Midbrain (tissue), 1 donor: ENCODE measurements around the gene PROP1.
"Not testable (repeated sequence)": the region's sequence is repeated elsewhere in the genome, so short reads cannot be mapped to it uniquely, and the experiment has no call there.

Source experiments
- DNase-seq: peaks from one replicate; lab custom pipeline; 2025; lab: John Stamatoyannopoulos, UW

The PROP1 gene

DNA sequence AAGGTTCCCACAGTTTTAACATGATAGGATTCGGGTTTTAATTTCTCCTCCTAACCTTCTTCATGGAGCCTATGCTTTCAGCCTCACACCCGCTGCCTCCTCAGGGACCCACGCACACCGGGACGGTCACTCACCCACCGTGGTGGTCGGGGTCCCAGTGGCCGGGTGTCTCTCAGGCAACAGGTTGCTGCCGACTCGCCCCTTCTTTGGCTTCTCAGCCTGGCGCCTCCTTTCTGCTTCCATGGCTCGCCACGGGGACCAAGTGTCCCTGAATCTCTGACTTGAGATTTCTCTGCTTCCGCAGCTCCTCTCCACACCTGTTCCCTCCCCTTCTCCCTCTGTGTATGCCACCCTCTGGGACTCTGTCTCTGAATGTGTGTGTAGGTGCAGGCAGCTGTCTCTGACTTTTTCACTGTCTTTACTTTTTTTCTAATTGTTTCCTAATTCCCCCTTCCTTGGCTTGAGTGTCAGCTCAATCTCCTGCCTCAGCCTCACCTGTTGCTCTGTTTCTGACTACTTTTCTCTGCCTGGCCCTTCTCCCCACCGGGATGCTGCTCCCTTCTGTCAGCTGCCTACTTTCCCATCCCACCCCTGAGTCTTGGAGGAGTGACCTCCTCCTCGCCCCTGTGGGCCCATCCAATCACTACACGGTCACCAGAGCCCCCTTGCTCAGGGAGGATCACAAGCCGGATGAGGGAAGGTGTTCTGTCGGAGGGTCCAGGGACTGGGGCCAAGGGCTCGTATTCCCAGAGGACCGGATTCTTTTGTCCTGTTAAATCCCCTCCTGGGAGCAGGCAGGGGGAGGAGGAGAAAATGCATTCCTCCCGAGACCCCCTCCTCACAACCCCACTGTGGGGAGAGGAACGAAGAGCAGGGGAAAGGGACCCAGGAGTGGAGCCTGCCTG, at the start of gene PROP1:
Gene PROP1, minus strand, starts transcription at position 552 of the 905 bp plus-strand sequence. Its CDS starts 309 bp downstream, at position 243.
- DNase-seq = no peak

DNA sequence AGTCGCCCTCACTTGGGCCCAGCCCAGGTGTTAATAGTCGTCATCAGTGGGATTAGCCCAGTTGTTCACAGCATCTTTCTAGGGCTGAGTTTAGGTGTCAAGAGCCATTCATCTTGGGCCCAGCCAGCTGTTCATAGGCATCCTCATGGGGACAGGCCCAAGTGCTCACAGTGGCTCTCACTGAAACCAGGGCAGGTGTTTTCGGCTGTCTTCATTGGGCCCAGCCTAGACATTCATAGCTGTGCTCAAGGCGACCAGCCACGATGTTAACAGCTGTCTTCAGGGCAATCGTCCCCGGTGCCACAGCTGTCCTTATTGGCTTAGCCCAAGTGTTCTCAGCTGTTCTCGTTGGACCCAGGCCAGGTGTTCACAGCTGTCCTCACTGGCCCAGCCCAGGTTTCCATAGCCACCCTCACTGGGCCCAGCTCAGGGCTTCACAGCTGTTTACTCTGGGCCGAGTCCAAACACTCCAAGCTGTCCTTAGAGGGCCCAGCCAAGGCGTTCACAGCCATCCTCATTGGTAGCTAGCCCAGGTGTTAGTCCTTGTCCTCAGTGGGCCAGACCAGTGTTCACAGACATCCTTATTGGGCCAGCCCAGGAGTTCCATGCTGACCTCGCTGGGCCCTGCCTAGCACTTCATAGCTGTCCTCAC, 23.5 kb upstream of the PROP1 start:
- not testable (repeated sequence) for DNase-seq

DNA sequence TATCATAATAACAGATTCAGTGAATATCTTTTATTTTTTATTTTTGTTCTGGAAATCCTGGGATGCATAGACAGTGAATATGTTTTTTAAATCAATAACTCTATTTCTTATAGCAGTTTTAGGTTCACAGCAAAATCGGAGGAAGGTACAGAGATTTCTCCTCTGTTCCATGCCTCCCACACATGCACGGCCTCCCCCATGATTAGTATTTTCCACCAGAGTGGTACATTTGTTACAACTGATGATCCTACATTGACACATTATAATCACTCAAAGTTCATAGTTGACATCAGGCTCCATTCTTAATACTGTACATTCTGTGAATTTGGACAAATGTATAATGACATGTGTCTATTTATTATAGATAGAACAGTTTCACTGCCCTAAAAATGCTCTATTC, 16.7 kb upstream of the PROP1 start:
- DNase-seq = not testable (repeated sequence)

DNA sequence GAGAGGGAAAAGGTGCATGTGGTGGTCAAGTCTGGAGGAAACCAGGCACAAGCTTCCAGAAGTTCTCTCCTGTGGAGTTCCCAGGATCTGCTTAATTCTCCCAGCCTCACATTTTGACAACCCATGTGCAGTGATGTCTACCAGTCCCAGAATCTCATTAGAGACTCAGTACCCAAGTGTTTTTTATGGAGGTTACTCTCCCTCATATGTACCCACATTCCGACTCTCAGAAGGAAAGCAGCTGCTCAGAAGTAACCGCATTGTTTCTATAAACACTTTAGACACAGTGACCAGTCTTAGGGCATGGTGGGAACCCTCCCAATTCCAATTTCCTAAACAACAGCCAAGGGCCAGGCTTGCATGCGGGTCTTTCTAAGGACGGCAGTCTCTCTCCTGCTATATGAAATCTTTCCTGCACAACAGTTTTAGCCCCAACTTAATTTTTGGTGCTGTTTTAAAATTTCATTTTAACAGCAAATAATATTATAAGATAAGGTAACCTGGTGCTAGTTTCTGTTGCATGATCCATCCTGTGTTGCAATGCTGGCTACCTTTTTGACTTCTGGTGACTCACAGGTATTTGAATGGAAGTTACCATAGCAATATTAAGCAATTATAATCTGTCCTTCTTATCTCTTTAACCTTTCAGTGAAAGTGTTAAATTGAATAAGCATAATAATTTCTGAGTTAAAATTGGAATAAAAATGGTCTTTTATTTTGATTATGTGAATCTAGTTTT, 15.9 kb upstream of the PROP1 start:
- not testable (repeated sequence) for DNase-seq

DNA sequence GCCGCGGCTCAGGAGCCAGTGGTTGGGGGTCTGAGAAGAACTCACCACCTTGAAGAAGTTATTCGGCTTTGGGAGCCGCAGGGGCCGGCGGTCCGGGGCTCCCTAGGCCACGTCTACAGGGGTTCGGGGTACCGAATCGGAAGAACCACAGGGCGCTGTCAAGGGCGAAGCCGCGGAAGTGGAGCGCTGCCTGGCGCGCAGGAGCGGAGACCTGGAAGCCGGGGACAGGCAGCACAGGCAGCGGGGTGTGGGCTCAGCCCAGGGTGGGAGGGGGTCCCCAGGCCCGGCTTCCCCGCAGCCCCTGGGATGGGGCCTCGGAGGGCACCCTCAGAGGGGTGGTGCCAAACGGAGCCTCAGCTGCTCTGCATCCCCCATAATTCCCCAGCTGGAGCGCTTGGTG, 11.2 kb upstream of the PROP1 start:
- DNase-seq = not testable (repeated sequence)

DNA sequence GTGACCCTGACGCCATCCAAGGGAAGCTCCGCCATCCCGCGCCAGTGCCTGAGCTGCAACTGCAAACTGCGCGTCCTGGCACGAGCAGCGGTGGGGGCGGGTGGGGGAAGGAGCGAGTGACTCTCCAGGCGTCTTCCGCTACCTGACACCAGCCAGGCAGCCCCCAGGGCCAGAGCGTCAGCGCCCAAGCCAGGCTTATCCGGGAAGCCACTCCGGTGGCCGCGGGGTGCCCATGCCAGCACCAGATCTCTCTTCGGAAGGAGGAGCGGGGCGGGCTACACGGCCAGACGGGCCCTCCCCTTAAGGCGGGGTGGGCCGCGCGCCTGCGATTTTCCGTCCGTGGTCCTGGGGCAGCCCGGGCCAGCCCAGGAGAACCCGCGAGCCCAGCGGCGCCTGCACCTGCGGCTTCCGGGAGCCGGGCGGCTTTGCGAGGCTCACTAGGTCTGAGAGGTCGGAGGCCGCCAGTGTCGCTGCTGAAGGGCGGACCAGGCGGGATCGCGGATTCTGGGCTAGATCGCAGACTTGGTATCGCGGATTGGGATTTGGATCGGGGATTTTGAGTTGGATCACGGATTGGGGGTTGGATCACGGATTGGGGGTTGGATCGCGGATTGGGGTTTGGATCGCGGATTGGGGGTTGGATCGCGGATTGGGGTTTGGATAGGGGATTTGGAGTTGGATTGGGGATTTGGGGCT, 10.6 kb upstream of the PROP1 start:
- not testable (repeated sequence) for DNase-seq

DNA sequence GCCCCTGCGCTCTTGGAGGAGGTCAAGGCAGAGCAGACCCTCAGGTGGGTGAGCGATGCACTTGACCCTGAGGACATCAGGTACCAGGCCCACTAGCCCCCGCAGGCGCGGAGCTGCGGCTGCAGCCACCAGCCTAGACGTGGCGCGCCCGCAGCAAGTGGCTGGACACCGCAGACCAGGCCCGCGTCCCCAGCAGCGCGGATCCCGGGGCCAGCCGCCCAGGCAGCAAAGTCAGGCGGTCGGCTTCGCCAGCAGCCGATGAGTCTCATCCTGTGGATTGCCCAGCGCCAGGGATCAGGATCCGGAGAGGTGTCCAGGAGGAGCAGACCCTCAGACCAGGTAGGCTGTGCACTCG, 10.1 kb upstream of the PROP1 start:
- DNase-seq = not testable (repeated sequence)

DNA sequence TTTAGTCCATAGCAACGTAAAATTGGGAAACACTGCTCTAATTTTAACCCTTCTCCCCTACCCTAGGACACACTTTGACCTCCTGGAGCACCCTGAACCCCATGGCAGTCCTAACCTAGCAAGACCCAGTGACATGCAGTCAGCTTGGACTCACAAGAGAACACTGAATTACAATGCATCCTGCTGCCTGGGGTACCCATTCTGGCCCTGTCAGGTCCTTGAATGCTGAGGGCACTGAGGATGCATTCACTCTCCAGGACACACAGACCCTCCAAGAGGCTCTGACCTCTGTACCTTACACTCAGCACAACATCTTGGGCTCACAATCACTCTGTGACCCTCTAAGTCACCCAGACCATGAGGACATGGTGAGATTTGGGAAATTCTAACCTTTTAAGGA, 1.8 kb upstream of the PROP1 start:
- DNase-seq = no peak

DNA sequence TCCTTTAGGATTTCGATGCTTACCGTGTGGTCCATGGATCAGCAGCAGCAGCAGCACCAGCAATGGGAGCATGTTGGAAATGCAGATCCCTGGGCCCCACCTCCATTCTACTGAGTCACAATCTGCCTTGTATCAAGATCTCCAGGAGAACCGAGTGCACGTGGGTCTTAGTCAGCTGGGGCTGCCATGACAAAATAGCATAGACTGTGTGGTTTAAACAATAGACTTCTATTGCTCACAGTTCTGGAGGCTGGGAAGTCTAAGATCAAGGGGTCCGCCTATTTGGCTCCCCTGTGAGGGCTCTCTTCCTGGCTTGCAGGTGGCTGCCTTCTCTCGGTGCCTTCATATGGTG, 1.3 kb upstream of the PROP1 start:
- DNase-seq = no peak

DNA sequence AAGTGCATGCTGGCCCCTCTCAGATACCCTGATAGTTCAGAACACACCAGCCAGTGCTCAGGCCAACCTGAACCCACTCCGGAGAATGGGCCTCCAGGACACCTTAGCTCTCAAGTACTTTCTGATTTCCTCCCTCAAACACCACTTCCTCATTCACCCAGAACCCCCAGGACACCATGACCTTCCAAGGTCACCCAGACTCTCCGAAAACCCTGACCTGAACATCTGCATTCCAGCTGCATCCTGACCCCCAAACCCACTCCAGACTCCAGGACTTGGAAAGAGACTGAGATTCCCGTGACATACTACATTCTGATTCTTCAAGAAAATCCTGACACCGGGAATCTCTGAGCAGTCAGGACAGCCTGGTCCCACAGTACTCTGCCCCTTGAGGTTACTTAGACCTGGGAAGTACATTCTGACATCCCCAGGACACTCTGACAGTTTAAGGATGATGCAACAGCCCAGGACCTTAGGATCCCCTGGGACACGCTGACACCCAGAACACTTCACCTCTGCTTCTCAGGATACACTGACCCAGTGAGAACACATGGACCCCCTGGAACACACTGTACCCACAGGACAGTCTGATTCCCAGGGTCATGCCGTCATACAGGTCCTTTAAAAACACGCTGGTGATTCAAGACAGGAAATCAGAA, 747 bp upstream of the PROP1 start:
- no peak for DNase-seq

DNA sequence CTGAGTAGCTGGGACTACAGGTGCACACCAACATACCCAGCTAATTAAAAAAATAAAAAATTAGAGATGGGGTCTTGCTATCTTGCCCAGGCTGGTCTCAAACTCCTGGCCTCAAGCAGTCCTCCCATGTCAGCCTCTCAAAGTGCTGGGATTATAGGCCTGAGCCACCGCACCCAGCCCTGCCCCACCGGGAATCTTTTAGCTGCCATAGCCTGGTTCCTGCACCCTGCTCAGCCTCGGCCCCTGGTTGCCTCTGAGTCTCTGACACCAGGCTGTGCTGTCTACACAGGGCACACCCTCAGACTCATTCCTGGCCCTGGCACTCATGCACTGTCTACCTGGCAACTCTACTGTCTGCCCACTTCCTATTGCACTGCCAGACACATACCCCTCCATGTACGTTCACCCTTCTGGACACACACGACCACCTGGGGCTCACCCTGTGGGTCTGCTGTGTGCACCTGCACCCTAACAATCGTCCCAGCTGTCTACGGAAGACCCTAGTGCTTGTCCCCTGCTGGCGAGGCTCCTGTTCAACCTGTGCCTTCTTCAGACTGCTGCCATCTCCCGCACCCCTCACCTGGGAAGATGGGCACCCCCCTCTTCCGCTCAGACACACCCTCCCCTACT, 1.4 kb downstream of the PROP1 start:
- DNase-seq = no peak

DNA sequence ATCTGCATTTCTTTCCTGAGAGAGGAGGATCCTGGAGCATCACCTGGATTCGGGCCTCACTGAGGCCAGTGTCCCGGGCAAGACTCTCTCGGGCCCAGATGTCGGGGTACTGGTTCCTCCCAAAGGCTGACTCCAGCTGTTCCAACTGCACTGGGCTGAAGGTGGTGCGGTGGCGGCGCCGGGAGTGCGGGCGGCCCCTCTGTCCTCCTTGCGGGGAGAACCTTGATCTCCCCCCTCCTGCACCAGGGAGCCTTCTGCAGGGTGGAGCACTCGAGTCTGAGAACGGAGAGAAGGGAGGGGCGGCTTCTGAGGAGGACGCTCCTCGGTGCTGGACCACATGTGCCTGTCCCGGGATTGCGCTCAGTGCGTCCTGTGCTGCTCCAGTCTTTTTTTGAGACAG, 2.0 kb downstream of the PROP1 start:
- DNase-seq = no peak

DNA sequence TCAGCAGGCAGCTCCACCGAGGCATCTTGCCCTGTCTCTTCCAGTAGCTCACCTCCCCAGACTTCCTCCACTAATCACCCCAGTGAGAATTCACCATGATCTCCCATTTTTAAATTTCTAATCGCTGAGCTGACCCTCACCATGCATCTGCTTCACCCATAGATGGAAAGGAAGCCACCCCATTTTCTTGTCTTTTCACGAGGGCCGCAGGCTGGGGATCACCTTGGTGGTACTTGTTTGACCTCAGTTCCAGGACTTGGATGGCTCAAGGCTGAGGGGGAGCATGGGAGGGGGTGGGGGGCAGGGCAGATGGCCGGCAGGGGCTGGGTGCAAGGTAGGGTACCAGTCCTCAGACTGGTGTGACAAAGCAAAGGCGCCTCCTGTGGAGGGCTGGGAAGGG, 3.6 kb downstream of the PROP1 start:
- DNase-seq = no peak

DNA sequence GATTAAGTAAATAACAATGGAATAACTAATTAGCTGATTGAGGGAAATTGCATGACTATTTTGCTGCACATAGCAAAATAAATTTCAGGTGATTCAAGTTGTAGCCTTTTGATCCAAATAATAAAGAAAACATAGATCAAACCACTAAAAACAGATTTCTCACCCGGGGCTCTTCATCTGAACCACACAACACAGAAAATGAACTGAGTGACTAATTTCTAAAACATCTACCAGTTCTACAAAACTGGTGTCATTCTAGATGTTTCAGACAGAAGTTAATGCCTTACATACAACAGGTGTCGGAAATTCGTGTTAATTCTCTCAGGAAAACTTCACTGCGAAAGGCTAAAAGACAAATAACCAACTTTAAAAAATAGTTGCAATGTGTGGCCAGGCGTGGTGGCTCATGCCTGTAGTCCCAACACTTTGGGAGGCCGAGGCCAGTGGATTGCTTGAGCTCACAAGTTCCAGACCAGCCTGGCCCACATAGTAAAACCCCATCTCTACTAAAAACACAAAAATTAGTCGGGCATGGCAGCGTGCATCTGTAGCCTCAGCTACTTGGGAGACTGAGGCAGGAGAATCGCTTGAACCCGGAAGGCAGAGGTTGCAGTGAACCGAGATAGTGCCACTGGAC, 6.9 kb downstream of the PROP1 start:
- no peak for DNase-seq

DNA sequence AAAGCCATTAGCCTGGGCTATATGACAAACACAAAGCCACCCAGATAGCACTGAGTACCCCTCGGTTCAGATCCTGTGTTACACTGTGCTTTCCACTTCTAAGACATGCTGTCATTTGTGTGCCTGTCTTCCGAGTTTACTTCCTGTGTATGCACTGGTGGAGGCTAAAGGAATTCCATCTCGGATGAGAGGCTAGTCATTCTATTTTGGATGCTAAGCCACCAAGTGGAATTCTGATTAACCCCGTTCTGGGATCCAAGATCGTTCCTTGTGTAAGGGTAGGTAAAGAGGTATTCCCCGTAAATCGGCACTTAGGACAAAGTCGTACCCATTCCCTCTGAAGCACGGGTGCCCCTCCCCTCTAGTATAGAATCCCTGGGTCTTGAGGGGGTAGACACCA, 8.7 kb downstream of the PROP1 start:
- no peak for DNase-seq

DNA sequence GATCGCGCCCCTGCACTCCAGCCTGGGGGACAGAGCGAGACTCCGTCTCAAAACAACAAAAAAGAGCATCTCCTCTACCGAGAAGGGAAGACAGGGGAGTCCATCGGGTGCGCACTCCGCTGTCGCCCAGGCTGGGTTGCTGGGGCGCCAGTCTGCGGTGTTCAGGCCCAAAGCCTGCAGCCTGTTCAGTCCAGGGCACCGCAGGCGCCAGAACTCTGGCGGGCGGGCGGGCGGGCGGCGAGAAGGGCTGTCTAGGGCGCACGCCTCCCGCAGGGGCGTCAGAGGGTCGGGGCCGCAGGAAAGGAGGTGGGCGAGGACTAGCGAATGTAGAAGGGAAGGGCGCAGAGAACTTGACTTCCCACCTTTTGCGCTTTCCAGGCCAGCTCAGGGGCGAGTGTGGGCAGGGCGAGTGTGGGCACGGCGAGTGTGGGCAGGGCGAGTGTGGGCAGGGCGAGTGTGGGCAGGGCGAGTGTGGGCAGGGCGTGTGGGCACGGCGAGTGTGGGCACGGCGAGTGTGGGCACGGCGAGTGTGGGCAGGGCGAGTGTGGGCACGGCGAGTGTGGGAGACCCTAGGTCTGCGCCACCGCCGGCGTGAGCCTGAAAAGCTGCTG, 10.5 kb downstream of the PROP1 start:
- no peak for DNase-seq

DNA sequence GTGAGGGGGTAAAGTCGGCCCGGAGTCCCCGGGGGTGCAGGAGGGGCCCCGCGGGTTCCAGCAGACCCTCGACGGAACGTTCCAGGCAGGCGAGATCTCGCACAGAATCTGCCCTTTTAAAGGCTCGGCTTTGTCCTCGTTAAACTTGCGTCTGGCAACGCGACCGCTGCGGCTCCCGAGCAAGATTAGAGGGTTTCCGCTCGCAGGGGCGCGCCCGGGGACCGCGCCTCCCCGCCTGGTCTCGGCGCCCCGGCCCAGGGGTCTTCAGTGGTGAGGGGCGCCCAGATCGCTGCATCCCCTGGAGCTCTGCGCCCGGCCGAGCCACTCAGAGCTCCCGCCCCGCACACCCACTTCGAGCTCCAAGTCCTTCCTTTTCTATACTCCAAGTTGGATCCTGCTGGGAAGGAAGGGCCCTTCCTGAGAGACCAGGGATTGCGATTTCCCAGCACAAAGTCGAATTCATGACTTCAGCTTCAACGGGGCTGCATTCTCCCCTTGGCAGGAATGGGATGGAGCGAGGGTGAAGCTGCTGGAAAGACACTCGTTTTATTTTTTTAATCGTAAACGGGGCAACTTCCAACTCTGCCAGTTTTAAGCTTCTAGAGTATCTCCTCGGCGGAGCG, 11.3 kb downstream of the PROP1 start:
- DNase-seq = no peak

DNA sequence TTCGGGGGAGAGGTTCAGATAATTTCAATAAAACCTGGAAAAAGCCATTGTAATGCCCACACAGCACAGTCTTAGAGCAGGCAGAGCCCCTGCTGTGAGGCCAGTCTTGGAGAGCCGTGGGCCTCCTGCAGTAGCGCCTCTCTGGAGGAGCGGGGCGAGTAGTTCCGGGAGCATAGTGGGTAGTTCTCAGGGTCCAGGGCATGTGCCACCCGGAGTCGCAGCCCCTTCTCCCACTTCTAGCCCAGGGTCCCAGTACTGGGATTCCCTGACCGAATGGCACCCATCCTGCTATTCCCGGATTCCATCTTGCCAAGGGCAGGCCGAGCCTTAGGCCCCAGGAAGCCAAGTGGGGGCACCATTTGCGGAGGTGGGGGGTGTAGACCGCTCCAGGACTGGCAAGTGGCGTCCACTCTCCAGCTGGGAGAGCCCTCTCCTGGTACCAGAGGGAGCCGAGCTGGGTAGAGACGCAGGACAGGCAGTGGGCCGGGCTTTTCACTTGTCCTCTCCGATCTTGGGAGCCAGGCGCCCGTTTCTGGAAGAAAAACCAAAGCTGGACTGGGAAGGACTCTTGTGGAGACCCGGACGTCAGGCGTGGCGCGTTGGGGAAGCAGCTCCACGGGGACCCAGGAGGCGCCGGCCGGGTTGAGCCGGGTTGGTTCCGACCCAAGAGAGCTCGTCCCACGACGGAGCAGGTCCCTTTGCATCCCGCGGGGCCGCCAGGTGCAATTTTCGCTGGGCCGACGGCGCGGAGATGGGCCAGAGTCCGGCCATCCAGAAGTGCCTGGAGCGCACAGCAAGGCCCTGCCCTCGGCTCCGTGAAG, 12.1 kb downstream of the PROP1 start:
- DNase-seq = no peak

DNA sequence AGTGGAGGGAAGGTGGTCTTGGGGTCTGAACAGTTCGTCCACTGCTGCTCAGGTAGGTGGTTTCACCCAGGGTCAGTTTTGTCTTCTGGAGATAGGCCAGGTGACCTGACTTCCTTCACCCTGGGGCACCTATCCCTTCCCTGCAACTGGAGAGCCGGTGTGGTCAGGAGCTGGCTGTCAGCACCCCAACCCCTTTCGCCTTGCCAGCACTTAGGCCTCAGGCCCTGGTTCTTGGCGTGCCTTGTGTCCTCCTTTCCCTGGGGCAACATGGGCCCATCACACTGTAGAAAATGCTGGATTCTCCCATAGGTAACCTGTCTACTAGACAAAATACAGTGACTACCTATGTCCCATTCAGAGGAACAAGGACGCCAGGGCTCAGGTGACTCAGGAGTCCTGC, 13.1 kb downstream of the PROP1 start:
- DNase-seq = no peak
